Peyer's patch (tissue), 4 donors: ENCODE measurements around the gene UTS2B. TPM values are rescaled to one million over a fixed set of nuclear protein-coding genes. Genes with fewer than 3 reads are reported as not detected.

ENCODE experiments used
- DNase-seq, 3 donors: peaks; one replicate each; pipeline ENCODE4 v3.0.0-alpha.2; 2017 to 2019
- H3K27ac ChIP-seq, 4 donors: fragments of 200-600 bp; sonication (generic); one replicate each; pipeline ENCODE4 v1.5.1; 2016 to 2019
- H3K27me3 ChIP-seq, 2 donors: fragments of 200-600 bp; sonication (generic); one replicate each; pipeline ENCODE4 v1.5.1; 2019
- H3K36me3 ChIP-seq, 3 donors: fragments of 200-600 bp; sonication (generic); one replicate each; pipeline ENCODE4 v1.5.1; 2016 to 2019
- H3K4me1 ChIP-seq, 4 donors: fragments of 200-600 bp; sonication (generic); one replicate each; pipeline ENCODE4 v1.5.1; 2016 to 2019
- H3K4me3 ChIP-seq, 4 donors: fragments of 200-600 bp; sonication (generic); 1 replicate in 3 of 4; 2 replicates in 1 of 4; pipeline ENCODE4 v1.5.1; 2016 to 2019; ENCODE audit warnings: mild to moderate bottlenecking in 1 of 4
- H3K9me3 ChIP-seq, 4 donors: fragments of 200-600 bp; sonication (generic); one replicate each; pipeline ENCODE4 v1.5.1; 2016 to 2019; ENCODE audit warnings: mild to moderate bottlenecking in 1 of 4
- POLR2A ChIP-seq, 2 donors: fragments of 450-650 bp; IDR thresholded peaks; one replicate each; pipeline ENCODE4 v1.5.1; 2017; ENCODE audit warnings: antibody characterized with exemption in 2 of 2, mild to moderate bottlenecking in 2 of 2, moderate library complexity in 2 of 2
- total RNA-seq, 4 donors: library from RNA; depleted of rRNA; stranded (reverse); fragments of >200 nt; gene quantifications; one replicate each; pipeline ENCODE4 v1.1.0, GENCODE V29; 2016
- TF ChIP-seq, protein P1 (sequence below), 6 experiments: fragments of 450-650 bp in 4 of 6; fragments of 200-600 bp in 2 of 6; sonication (generic) in 1 of 6; IDR thresholded peaks; one replicate each; pipeline ENCODE4 v1.5.1; 2017 to 2019; ENCODE audit warnings: antibody characterized with exemption in 6 of 6, mild to moderate bottlenecking in 3 of 6, moderate library complexity in 1 of 6

Gene UTS2B
- total RNA-seq, 4 donors from 2014 or later = 1.9 to 6.6 TPM; not detected in 2

DNA sequence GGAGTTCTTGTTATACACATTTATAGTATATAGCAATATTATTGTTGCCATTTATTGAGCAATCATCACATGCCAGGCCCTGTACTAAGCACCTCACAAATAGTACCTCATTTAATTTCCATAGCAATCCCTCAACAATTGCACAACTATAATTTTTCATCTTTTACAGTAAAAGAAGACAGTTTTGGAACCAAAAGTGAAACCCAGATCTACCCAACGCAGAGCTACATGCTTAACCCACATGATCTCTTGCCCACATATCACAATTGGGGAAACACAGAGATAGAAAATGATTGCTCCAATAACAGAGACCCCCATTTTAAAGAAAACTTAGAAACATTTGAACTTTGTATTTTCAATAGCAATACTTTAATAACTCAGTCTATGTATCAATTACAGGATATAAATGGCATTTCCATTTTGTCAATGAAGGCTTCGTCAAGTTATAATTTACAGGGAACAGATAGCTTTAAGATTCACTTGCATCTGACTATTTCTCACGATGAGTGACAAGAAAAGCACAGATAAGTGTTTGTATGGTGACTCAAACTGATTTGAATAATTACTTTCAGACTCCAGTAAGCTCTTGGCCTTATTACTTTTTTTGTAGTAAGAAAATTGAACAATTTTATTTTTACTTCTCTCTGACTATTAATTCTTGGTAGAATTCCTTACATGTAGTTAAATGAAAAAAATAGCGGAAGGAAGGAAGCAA, 39.9 kb downstream of the UTS2B start:
- H3K9me3 ChIP-seq = no peaks in the 10 kb centered on the region
- peak overlapping the region in 2 of 4 donors; percentile 61 to 68 for H3K27ac ChIP-seq
- TF ChIP-seq, protein P1, sequence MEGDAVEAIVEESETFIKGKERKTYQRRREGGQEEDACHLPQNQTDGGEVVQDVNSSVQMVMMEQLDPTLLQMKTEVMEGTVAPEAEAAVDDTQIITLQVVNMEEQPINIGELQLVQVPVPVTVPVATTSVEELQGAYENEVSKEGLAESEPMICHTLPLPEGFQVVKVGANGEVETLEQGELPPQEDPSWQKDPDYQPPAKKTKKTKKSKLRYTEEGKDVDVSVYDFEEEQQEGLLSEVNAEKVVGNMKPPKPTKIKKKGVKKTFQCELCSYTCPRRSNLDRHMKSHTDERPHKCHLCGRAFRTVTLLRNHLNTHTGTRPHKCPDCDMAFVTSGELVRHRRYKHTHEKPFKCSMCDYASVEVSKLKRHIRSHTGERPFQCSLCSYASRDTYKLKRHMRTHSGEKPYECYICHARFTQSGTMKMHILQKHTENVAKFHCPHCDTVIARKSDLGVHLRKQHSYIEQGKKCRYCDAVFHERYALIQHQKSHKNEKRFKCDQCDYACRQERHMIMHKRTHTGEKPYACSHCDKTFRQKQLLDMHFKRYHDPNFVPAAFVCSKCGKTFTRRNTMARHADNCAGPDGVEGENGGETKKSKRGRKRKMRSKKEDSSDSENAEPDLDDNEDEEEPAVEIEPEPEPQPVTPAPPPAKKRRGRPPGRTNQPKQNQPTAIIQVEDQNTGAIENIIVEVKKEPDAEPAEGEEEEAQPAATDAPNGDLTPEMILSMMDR (IDR thresholded peaks at IDR 0.05) = no peak
- TF ChIP-seq POLR2A (IDR thresholded peaks at IDR 0.05) = no peak
- H3K27me3 ChIP-seq = no peaks in the 10 kb centered on the region
- H3K36me3 ChIP-seq = no peaks in the 10 kb centered on the region
- no peak for DNase-seq
- no peaks in the 10 kb centered on the region for H3K4me1 ChIP-seq
- no peak overlapping the region for H3K4me3 ChIP-seq

DNA sequence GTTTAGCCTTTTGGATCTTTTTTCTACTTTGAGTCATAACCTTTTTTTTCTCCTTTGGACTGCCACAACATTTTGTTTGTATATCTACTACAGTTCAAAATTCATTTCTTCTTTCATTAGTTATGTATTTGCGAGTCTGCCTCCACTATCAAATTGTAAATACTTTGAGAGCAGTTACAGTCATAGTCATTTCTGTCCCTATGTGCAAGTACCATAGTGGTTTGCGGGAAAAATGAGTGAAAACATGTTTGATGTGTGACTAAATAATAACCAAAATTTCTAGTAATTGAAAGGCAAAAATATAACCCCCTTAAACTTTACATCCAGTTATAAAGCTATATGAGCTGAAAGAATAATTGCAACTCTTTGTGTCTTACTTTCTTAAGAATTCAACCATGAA, 46.9 kb downstream of the UTS2B start:
- Histone ChIP-seq H3K4me3 (no peak overlapping the region), H3K4me1 (peaks cover 0 to 4% (median 0%) of the 10 kb centered on the region in 4 donors), H3K36me3 (no peaks in the 10 kb centered on the region), H3K9me3 (no peaks in the 10 kb centered on the region), H3K27ac (no peak overlapping the region), H3K27me3 (no peaks in the 10 kb centered on the region)
- DNase-seq = no peak
- TF ChIP-seq, protein P1 (IDR thresholded peaks at IDR 0.05) = no peak
- TF ChIP-seq POLR2A (IDR thresholded peaks at IDR 0.05) = no peak

DNA sequence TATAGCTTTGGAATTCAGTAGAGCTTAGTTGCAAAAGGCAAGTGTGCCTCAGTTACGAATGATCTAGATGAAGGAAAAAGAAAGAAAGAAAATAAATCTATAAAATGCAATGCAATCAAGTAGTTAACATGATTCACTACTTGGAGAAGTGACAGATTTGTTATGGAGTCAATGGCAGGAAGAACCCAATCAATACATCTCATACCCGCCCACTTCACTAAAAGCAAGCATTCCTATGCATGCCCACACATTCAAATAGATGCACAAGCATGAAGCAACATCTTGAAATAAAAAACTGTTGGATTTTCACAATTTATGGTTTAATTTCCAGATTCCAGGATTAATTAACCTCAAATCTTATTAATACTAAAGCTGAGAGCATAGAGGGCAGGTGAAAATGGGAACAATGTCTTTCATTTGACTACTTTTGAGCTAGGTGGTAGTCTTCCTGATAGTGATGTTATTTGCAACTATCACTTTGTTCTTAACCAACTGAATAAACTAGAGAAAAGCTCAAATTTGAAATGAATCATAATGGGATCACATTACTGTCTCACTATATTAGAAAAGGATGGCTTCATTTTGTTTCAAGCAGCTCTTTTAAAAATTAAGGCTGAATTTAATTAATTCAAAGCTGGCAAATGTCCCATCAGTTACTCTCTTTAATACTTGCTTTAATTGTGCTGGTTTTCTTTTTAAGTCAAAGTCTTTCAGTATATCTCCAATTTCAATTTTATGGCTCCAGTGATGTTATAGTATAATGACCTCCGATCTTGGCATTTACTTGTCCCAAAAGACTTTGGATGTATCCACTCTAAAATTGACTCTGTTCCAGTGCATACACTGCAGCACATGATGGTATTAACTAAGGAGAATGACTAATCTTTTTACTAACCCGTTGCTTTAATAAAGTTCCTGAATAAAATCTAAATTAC, 47.8 kb downstream of the UTS2B start:
- no peak overlapping the region for H3K27ac ChIP-seq
- TF ChIP-seq, protein P1 (IDR thresholded peaks at IDR 0.05) = no peak
- TF ChIP-seq POLR2A (IDR thresholded peaks at IDR 0.05) = no peak
- H3K4me3 ChIP-seq = no peak overlapping the region
- no peaks in the 10 kb centered on the region for H3K9me3 ChIP-seq
- no peak for DNase-seq
- peaks cover 0 to 4% (median 0%) of the 10 kb centered on the region in 4 donors for H3K4me1 ChIP-seq
- no peaks in the 10 kb centered on the region for H3K27me3 ChIP-seq
- H3K36me3 ChIP-seq = no peaks in the 10 kb centered on the region

DNA sequence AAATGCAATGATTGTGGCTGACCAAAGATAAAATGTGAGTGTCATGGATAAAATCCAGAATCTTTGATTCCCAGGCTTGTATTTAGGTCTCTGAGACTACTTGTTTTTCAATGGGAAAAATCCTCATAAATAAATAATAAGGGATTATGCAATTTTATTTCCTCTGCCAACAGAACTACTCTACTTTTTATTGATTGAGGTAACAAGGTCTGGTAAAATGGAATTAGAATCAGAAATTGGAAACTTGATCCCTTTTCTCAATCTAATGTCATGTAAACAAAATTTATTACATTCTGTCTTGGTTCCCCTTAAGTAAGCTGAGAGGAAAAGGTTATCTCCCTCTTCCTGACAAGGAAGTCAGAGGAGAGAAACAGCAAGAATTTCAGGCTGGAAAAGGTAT, 49.4 kb downstream of the UTS2B start:
- Histone ChIP-seq H3K27ac (no peak overlapping the region), H3K27me3 (no peaks in the 10 kb centered on the region), H3K4me1 (peaks cover 0 to 4% (median 0%) of the 10 kb centered on the region in 4 donors), H3K36me3 (no peaks in the 10 kb centered on the region), H3K4me3 (no peak overlapping the region), H3K9me3 (no peaks in the 10 kb centered on the region)
- TF ChIP-seq, protein P1 (IDR thresholded peaks at IDR 0.05) = no peak
- TF ChIP-seq POLR2A (IDR thresholded peaks at IDR 0.05) = no peak
- no peak for DNase-seq

DNA sequence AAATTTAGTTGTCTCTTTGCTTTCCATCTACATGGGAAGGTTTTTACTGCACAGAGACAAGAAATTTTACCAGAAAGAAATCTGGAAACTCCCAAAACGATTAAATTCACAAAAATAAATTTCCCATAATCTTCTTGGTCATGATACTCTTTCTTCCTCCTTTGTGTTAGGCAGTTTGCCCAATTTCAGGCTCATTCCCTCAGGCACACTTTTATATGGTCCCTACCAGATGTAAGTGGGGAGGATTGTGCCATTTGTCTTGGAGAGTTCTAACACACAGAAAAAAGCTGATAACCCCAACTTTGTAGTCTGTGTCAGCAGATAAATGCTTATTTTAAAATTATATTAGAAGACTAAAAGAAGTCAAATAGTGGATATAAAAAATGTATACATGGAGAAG, 50.2 kb downstream of the UTS2B start:
- Histone ChIP-seq H3K27me3 (no peaks in the 10 kb centered on the region), H3K9me3 (no peaks in the 10 kb centered on the region), H3K27ac (no peak overlapping the region), H3K36me3 (no peaks in the 10 kb centered on the region), H3K4me3 (no peak overlapping the region), H3K4me1 (peaks cover 0 to 4% (median 0%) of the 10 kb centered on the region in 4 donors)
- no peak for DNase-seq
- no peak for TF ChIP-seq POLR2A (IDR thresholded peaks at IDR 0.05)
- TF ChIP-seq, protein P1 (IDR thresholded peaks at IDR 0.05) = no peak
